Measurements from ENCODE around the gene TAAR5.

DNA sequence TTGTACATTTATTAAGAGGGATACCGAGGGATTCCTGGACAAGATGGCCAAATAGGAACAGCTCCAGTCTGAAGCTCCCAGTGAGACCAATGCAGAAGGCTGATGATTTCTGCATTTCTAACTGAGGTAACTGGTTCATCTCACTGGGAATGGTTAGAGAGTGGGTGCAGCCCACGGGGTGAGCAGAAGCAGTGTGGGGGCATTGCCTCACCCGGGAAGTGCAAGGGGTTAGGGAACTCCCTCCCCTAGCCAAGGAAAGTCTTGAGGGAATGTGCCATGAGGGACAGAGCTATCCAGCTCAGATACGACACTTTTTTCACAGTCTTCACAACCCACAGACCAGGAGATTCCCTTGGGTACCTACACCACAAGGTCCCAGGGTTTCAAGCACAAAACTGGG is 45.3 kb upstream of the TAAR5 start:
- no peak for TF ChIP-seq POLR2AphosphoS5 (IDR thresholded peaks at IDR 0.05; ENCODE audit: borderline replicate concordance, low read depth, low read length)
- TF ChIP-seq EZH2 (IDR thresholded peaks at IDR 0.05), result no peak
- no peak for TF ChIP-seq FOXP2 (optimal IDR thresholded peaks at IDR 0.05; ENCODE audit: control extremely low read depth, extremely low read length, insufficient read depth)

Data from SK-N-MC (cell line).